ENCODE measurements around the gene PLXNA2. TPM values are rescaled to one million over a fixed set of nuclear protein-coding genes. Genes with fewer than 3 reads are reported as not detected.

The PLXNA2 gene
- total and polyA plus RNA-seq, 2 of the 8 experiments (the other 6 are each of a cell fraction or from before 2014, with no cell fraction given) = 0.33 to 1.5 TPM

DNA sequence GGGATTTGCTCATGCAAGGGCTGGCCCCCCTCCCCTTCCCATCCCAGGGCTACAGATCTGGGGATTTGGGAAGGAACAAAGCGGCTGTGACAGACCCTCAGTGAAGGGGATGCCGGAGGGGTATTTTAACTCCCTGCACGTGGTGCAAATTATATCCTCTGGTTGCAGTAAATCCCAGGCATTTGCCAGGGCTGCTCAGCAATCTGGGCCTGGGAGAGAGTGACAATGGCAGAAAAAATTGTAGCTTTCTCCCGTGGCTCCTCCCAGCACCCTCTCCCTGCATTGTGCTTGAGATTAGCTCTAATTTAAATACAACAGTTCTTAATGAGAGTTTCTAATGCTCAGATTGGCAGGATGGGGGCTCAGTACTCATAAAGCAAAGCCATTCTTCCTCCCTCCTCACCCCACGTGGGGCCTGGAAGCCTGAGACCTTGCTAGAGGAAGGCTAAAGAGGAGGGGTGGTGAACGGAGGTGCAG, 203.3 kb downstream of the PLXNA2 start:
- H2BK5ac ChIP-seq (ENCODE audit: low read depth, low read length) = no peak overlapping the region
- no peaks in the 10 kb centered on the region for H3K79me1 ChIP-seq (ENCODE audit: low read depth, low read length)
- FAIRE-seq = no peak
- H2BK12ac ChIP-seq (ENCODE audit: low read depth, low read length) = no peak overlapping the region
- no peak overlapping the region for H3K27ac ChIP-seq (ENCODE audit: low read depth, low read length)
- H3K4me1 ChIP-seq (replicated peaks in 1 of 4; ENCODE audit: control insufficient read depth in 3 of 4, insufficient read depth in 4 of 4, low read length in 3 of 4) = peaks cover 0 to 2% (median 0%) of the 10 kb centered on the region in 4 experiments; a peak in 1 of 7 replicates
- no peaks in the 10 kb centered on the region for H4K20me1 ChIP-seq (replicated peaks in 1 of 2; ENCODE audit: control insufficient read depth in 1 of 2, insufficient read depth in 2 of 2, low read length in 2 of 2)
- no peak overlapping the region for H2BK20ac ChIP-seq (ENCODE audit: low read length)
- H3K4me2 ChIP-seq (ENCODE audit: insufficient read depth in 1 of 2, low read depth in 2 of 2, low read length in 2 of 2) = no peak overlapping the region
- no peaks in the 10 kb centered on the region for H3K27me3 ChIP-seq (replicated peaks in 1 of 4; ENCODE audit: control insufficient read depth in 3 of 4, extremely low read depth in 1 of 4, insufficient read depth in 3 of 4, low read length in 3 of 4)
- H3K14ac ChIP-seq (ENCODE audit: insufficient read length) = no peak overlapping the region
- WGBS, 2 experiments (ENCODE audit: extremely low coverage in 1 of 2, insufficient coverage in 1 of 2, insufficient read length in 1 of 2, insufficient replicate concordance in 2 of 2, low coverage in 1 of 2, low lambda C conversion rate in 2 of 2, missing lambda C conversion rate in 1 of 2) = 80% methylated on average over 6 of the region's 6 CpGs; no CpG with 5 or more reads in 1 of the 2 experiments
- no peak overlapping the region for H4K5ac ChIP-seq (ENCODE audit: insufficient read length, low read depth, low read length)
- no peak overlapping the region for H3K56ac ChIP-seq (replicated peaks; ENCODE audit: insufficient read length, low read depth, low read length)
- no peaks in the 10 kb centered on the region for H3K9me3 ChIP-seq (ENCODE audit: insufficient read depth in 2 of 2, low read depth in 1 of 2, low read length in 1 of 2)
- 0 out of 2 replicates have a peak overlapping the region, but pooled peaks have one; percentile 35 for H2AFZ ChIP-seq (ENCODE audit: low read length)
- H4K91ac ChIP-seq (replicated peaks; ENCODE audit: insufficient read length, low read length) = no peak overlapping the region
- DNase-seq (ENCODE audit: low read depth in 1 of 2, low spot score in 2 of 2) = no peak
- H3K23me2 ChIP-seq (ENCODE audit: low read depth, low read length) = no peaks in the 10 kb centered on the region
- no peak overlapping the region for H3K23ac ChIP-seq (ENCODE audit: insufficient read length)
- no peak overlapping the region for H3K9ac ChIP-seq (replicated peaks in 1 of 4; ENCODE audit: extremely low read depth in 1 of 4, low read depth in 3 of 4, low read length in 3 of 4)
- POLR2A ChIA-PET (ENCODE audit: partially characterized antibody) = no interaction called here
- H3K18ac ChIP-seq (ENCODE audit: extremely low read depth, low read length) = no peak overlapping the region
- no peak overlapping the region for H2BK120ac ChIP-seq (replicated peaks; ENCODE audit: low read depth, low read length)
- H3K79me2 ChIP-seq (ENCODE audit: control insufficient read depth in 1 of 2, insufficient read depth in 2 of 2, low read length in 2 of 2) = no peaks in the 10 kb centered on the region
- H2AK5ac ChIP-seq (ENCODE audit: low read depth, low read length) = no peak overlapping the region
- CTCF ChIA-PET (ENCODE audit: partially characterized antibody) = interaction anchor here (1.0 to 11.0 kb wide), 15 partner anchors 8 to 211 kb away, joined by 3 to 78 read pairs (median 6); partner anchors contain the start of gene PLXNA2
- no peak overlapping the region for H4K8ac ChIP-seq (ENCODE audit: extremely low read depth, insufficient read depth, low read length)
- TF ChIP-seq KDM5A (IDR thresholded peaks at IDR 0.05; ENCODE audit: low read length) (no peak), ATF2 (IDR thresholded peaks at IDR 0.05; ENCODE audit: low read length) (no peak)
- TF ChIP-seq, protein P1, sequence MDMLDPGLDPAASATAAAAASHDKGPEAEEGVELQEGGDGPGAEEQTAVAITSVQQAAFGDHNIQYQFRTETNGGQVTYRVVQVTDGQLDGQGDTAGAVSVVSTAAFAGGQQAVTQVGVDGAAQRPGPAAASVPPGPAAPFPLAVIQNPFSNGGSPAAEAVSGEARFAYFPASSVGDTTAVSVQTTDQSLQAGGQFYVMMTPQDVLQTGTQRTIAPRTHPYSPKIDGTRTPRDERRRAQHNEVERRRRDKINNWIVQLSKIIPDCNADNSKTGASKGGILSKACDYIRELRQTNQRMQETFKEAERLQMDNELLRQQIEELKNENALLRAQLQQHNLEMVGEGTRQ (IDR thresholded peaks at IDR 0.05; ENCODE audit: low read length) = no peak
- no peak overlapping the region for H3K4me3 ChIP-seq (ENCODE audit: extremely low read depth in 1 of 4, insufficient read depth in 2 of 4, low read depth in 3 of 4, low read length in 4 of 4)
- no peak overlapping the region for H3K4ac ChIP-seq (replicated peaks; ENCODE audit: insufficient read length, low read depth, low read length)
- no peak overlapping the region for H2BK15ac ChIP-seq (ENCODE audit: low read length)
- H3K36me3 ChIP-seq (ENCODE audit: control insufficient read depth in 2 of 4, insufficient read depth in 4 of 4, low read length in 3 of 4) = no peaks in the 10 kb centered on the region
